NCI-H526 (cell line): Measurements from ENCODE around the gene YIPF1.
A peak's percentile ranks its signal among the peaks of the same experiment; 100 is the strongest.

Experiments used
- DNase-seq, 2 experiments: peaks; one replicate each; lab custom pipeline; 2025; lab: John Stamatoyannopoulos, UW

Gene YIPF1

DNA sequence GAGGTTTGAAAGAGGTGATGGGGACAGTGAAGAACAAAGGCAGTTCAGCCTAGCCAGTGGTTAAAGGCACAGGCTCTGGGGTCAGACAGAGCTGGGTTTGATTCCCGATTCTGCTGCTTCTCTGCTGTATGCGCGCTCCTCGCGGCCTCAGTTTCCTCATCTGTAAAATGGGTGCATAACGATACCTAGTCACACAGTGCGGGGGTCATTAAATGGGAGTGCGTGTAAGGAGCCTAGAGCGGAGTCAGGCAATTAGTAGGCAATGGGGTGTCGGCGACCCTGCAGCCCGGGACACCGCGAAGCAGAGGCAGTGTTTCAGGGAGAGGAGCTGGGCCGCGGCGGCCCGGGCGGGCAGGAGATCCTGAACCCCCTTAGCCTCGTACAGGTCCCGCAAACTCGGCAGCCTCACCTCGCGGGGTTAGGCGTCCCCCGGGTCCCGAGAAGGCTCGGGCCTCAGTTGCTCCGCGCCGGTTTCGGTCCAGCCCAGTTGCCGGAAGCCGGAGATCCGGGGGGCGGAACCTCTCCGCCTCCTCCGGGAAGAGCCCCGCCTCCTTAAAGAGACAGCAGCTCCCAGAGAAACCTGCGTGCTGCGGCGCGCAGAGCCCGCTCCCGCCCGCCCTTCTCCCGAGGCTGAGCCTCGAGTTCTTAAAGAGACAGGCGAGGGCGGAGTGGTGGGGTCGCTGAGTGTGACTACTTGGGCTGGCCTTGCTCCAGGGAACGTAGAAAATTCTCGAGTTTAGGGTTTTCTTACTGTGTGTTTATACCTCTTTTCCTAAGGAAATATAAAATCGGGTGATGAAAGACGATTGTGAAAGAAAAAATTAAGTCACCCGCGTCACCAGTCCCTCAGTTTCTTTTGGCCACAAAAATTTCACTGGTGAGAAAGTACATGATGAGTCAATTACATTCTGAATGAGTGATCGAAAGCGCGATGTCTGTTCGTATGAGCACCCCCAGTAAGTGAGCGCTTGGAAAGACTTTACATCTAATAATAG lies at the start of gene YIPF1:
Gene YIPF1 (minus strand): TSS at position 494 of the 995 bp plus-strand sequence. CDS start 860 bp downstream, outside the sequence.
- DNase-seq: peak; percentile 78 to 94

GRCh38 chr1:53938136-53938830 lies 48.7 kb upstream of the YIPF1 start:
- no peak for DNase-seq

- DNase-seq: no peak
Measured at GRCh38 chr1:53936430-53936829, 46.8 kb upstream of the YIPF1 start.

GRCh38 chr1:53934170-53934765 lies 44.7 kb upstream of the YIPF1 start:
- DNase-seq: no peak

DNA sequence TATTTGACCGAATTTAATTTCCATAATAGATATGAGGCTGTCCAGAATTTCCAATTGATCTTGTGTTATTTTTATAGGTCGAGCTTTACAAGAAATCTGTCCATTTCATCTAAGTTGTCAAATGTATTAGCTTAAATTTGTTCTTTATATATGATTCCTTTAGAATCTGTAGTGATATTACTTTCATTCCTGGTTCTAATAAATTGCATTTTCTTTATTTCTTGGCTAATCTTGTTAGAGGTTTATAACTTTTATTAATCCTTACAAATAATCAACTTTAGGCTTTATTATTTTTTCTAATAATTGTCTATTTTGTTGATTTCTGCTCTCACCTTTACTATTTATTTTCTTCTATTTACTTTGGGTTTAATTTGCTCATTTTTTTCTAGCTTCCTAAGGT lies 41.9 kb upstream of the YIPF1 start:
- DNase-seq: no peak

- DNase-seq: no peak
Measured at GRCh38 chr1:53930932-53931331, 41.3 kb upstream of the YIPF1 start.

- DNase-seq: peak in 1 of 2 experiments; percentile 0
Measured at GRCh38 chr1:53929246-53929960, 39.8 kb upstream of the YIPF1 start.

- DNase-seq: no peak
Measured at GRCh38 chr1:53927376-53927881, 37.8 kb upstream of the YIPF1 start.

DNA sequence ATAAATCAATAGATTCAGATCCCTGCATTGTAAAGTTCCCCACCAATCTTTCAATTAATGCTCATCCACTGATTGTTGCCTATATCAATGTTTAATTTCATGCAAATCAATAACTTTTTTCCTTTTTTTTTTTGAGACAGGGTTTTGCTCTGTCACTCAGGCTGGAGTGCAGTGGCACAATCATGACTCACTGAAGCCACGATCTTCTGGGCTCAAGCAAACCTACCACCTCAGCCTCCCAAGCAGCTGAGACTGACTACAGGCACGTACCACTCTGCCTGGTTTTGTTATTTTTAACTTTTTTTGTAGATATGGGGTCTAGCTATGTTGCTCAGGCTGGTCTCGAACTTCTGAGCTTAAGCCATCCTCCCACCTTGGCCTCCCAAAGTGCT lies 30.1 kb upstream of the YIPF1 start:
- DNase-seq: no peak

GRCh38 chr1:53918343-53918742 lies 28.7 kb upstream of the YIPF1 start:
- no peak for DNase-seq

DNA sequence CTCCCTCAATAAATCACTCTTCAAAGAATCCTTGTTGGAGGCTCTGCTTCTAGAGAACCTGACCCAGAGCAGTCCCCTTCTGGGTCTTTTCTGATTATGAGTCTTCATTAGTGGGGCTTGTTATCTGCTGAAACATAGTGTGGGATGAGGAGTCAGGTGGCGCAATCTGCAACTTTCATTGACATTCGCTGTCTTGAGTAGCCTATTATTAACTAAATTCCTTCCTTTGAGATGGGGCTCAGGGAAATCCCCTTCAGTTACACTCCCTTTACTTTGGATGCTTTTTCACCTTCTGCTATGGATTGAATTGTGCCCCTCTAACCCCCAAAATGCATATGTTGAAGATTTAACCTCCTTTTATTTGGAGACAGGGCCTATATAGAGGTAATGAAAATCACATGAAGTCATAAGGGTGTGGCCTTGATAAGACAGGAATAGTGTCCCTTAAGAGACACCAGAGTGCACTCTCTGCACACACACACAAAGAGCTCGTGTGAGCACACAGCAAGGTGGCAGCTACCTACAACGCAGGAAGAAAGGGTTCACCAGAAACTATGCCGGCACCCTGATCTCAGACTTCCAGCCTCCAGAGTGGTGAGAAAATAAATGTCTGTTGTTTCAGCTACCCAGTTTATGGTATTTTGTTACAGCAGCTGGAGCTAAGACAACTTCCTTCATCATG lies 23.9 kb upstream of the YIPF1 start:
- no peak for DNase-seq

DNA sequence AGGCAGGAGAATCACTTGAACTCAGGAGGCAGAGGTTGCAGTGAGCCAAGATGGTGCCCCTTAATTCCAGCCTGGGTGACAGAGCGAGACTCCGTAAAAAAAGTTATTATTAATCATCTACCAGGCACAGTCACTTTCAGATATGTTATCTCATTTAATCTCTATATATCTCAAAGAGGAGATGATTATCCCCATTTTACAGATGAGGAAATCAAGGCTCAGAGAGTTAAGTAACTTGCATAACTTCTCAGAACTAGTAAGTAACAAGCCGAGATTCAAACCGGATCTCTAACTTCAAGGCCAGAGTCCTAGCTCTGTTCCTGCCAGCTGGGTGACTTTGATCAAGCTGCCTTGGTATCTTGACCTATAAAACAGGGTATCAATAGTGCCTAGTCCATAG lies 21.8 kb upstream of the YIPF1 start:
- no peak for DNase-seq

DNA sequence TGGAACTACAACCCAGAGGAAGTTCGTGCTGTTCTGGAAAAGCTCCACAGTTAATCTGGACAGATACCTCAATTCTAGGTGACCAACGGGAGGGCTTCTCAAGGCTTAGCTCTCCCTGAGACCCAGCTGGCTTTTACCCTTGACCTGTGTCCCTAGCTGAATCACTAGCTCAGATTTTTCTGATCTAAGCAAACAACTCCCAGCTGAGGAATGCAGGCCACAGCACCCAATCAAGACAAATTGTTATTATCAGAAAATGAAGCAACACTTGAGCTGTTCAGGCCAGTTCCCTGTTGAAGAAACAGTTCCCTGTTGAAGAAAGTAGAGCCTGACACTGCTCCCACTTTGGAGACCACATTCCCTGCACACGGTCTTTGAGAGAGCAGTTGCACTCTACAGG lies 20.3 kb upstream of the YIPF1 start:
- no peak for DNase-seq

- DNase-seq: no peak
Measured at GRCh38 chr1:53906121-53906520, 16.5 kb upstream of the YIPF1 start.

DNA sequence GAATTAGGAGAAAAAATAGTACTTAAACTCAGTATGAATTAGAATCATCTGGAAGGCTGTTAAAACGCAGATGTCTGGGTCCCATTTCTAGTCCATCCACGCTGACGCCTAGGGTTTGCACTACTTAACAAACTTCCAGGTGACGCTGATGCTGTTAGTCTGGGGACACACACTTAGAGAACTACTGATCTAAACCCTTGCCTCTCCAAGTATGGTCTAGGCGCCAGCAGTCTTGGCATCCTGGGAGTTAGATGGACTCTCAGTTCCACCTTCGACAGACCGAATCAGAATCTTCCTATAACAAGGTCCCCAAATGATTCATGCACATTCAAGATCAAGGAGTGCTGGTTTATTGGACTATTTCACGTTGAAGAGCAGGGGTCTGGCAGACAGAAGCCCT lies 15.9 kb upstream of the YIPF1 start:
- no peak for DNase-seq

GRCh38 chr1:53902235-53903138 lies 12.9 kb upstream of the YIPF1 start:
- DNase-seq: no peak

GRCh38 chr1:53899708-53900107 lies 10.1 kb upstream of the YIPF1 start:
- no peak for DNase-seq

DNA sequence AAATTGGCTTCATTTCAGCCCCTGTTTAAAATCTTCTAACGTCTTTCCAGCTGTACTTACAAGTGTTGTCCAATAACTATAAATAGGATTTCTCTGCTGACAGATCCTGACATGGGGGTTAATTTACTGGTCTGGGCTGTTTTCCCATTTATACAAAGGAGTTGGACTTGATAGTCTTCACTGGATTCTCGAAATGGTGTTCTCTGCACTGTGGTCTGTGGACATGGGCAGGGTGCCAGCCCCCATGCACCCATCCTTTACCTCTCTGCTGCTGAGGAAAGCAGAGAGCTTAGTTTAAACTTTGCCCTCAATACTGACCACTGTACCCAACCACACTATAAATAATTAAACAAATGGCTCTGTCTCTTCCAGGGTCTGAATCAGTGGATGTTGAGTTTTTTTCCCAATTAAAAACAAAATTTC lies 9.6 kb upstream of the YIPF1 start:
- no peak for DNase-seq

GRCh38 chr1:53896635-53897229 lies 7.1 kb upstream of the YIPF1 start:
- DNase-seq: no peak

- DNase-seq: no peak
Measured at GRCh38 chr1:53895421-53895820, 5.8 kb upstream of the YIPF1 start.
